HG02981 (cell line): Measurements from ENCODE around the gene TRIM37.
"Not testable (repeated sequence)": the region's sequence is repeated elsewhere in the genome, so short reads cannot be mapped to it uniquely, and the experiment has no call there.

ENCODE experiments used
- ATAC-seq: cut with Tn5 transposase; IDR thresholded peaks from one replicate; pipeline ENCODE4 v1.9.1; 2021; ENCODE audit warnings: mild to moderate bottlenecking, moderate library complexity; ENCODE audit not compliant: unreplicated experiment

TRIM37 gene

GRCh38 chr17:58954358-58954757 lies 152.3 kb downstream of the TRIM37 start:
- ATAC-seq: not testable (repeated sequence)

- ATAC-seq: no peak
These were observed 158.9 kb downstream of the TRIM37 start for GRCh38 chr17:58947824-58948223.

GRCh38 chr17:58947411-58947810 lies 159.3 kb downstream of the TRIM37 start:
- no peak for ATAC-seq

- ATAC-seq: no peak
These were observed 162.5 kb downstream of the TRIM37 start for GRCh38 chr17:58944166-58944565.

GRCh38 chr17:58936295-58936694 lies 170.4 kb downstream of the TRIM37 start:
- ATAC-seq: no peak

- no peak for ATAC-seq
These were observed 173.7 kb downstream of the TRIM37 start for GRCh38 chr17:58932956-58933355.
